ENCODE measurements around the gene BID.

- TF ChIP-seq CTCF (IDR thresholded peaks at IDR 0.05; ENCODE audit: borderline replicate concordance, extremely low read depth, low read length, poor library complexity, severe bottlenecking) (no peak), EZH2 (IDR thresholded peaks at IDR 0.05; ENCODE audit: borderline replicate concordance, low read depth, low read length, severe bottlenecking) (no peak)
These were observed 68.7 kb downstream of the BID start for GRCh38 chr22:17705546-17705945.
